Hepatocyte (in vitro differentiated cells): Measurements from ENCODE around the gene ZBTB16.

Source experiments
- CTCF ChIP-seq: fragments of 200-600 bp; sonication (generic); IDR thresholded peaks from 2 replicates; pipeline ENCODE4 v1.5.1; 2016; ENCODE audit warnings: antibody characterized with exemption, mild to moderate bottlenecking; ENCODE audit not compliant: poor library complexity
- EZH2 ChIP-seq: fragments of 200-600 bp; sonication (generic); IDR thresholded peaks from 2 replicates; pipeline ENCODE4 v1.6.1; 2016; ENCODE audit warnings: antibody characterized with exemption, mild to moderate bottlenecking, borderline replicate concordance
- EZH2phosphoT487 ChIP-seq: fragments of 200-600 bp; sonication (generic); IDR thresholded peaks from one replicate; pipeline ENCODE4 v1.6.1; 2018; ENCODE audit warnings: antibody characterized with exemption, mild to moderate bottlenecking, low read depth, moderate library complexity; ENCODE audit not compliant: unreplicated experiment, severe bottlenecking

- no peak for TF ChIP-seq CTCF
- TF ChIP-seq EZH2phosphoT487: no peak
- TF ChIP-seq EZH2: no peak
These were observed 218.3 kb downstream of the ZBTB16 start for GRCh38 chr11:114277637-114278341.
